K562 (cell line): ENCODE results near the gene MME. TPM values are rescaled to one million over a fixed set of nuclear protein-coding genes. Genes with fewer than 3 reads are reported as not detected.
"Not testable (repeated sequence)": the region's sequence is repeated elsewhere in the genome, so short reads cannot be mapped to it uniquely, and the experiment has no call there.

Experiments used
- ATAC-seq: fragments of 200-7000 bp; cut with Tn5 transposase; 3 replicates; pipeline ENCODE4 v1.9.1; 2020; ENCODE audit warnings: moderate library complexity
- BruUV-seq: library from RNA; stranded (reverse); fragments of 400-500 nt; replicated peaks from 2 replicates; lab custom pipeline; 2021; lab: Mats Ljungman, UMichigan
- CTCF ChIA-PET: fragments of 300-600 bp; formaldehyde crosslinking; extraction: SDS; loops from one replicate; lab custom pipeline; 2021; ENCODE audit warnings: low intra/inter-chr PET ratio; lab: Yijun Ruan, JAX
- POLR2A ChIA-PET: fragments of 300-600, 350-650 bp; sonication (Branson Sonifier 250); formaldehyde crosslinking; extraction: SDS; loops from one replicate; lab custom pipeline; 2021; ENCODE audit warnings: antibody characterized with exemption, inconsistent platforms; lab: Yijun Ruan, JAX
- DNase-seq, 4 experiments: peaks; one replicate each; pipeline versions ENCODE4 v3.0.0 to v3.0.0-alpha.2; 2011 to 2018; ENCODE audit warnings: low spot score in 3 of 4, mixed read lengths in 3 of 4; ENCODE audit errors: extremely low read depth in 1 of 4
- FAIRE-seq: peaks from 2 replicates; lab custom pipeline; 2011; peaks lifted over from hg19 to GRCh38; lab: Jason Lieb, UNC
- H2AFZ ChIP-seq: 2 replicates; pipeline ENCODE4 v1.6.0; 2011; ENCODE audit warnings: low read depth, low read length, control low read depth, inconsistent platforms
- H3K27ac ChIP-seq: fragments of 200-600 bp; 3 replicates; pipeline ENCODE4 v1.8.0; 2011; ENCODE audit warnings: low read depth, mild to moderate bottlenecking, control low read depth, inconsistent platforms, low read length, moderate library complexity, mixed read lengths; ENCODE audit errors: extremely low read depth
- H3K27me3 ChIP-seq, 2 experiments: fragments of 300-600 bp in 1 of 2; 2 replicates in 1 of 2; 3 replicates in 1 of 2; pipeline versions ENCODE4 v1.6.0 to v1.8.0; 2011; ENCODE audit warnings: inconsistent platforms in 2 of 2, low read length in 2 of 2, mild to moderate bottlenecking in 1 of 2, mixed read lengths in 1 of 2, moderate library complexity in 1 of 2; ENCODE audit not compliant: control insufficient read depth in 2 of 2, insufficient read depth in 2 of 2
- H3K36me3 ChIP-seq: fragments of 300-600 bp; 3 replicates; pipeline ENCODE4 v1.8.0; 2011; ENCODE audit warnings: mild to moderate bottlenecking, low read length, inconsistent platforms; ENCODE audit not compliant: control insufficient read depth, insufficient read depth
- H3K4me1 ChIP-seq, 2 experiments: fragments of 200-600 bp in 1 of 2; replicated peaks in 1 of 2; 2 replicates in 1 of 2; 3 replicates in 1 of 2; pipeline versions ENCODE4 v1.5.1 to v1.8.0; 2011; ENCODE audit warnings: inconsistent platforms in 2 of 2, low read length in 2 of 2, mild to moderate bottlenecking in 1 of 2, mixed read lengths in 1 of 2, moderate library complexity in 1 of 2; ENCODE audit not compliant: control insufficient read depth in 2 of 2, insufficient read depth in 2 of 2
- H3K4me2 ChIP-seq: 2 replicates; pipeline ENCODE4 v1.6.1; 2011; ENCODE audit warnings: low read length, control low read depth, inconsistent platforms, mixed read lengths; ENCODE audit not compliant: insufficient read depth
- H3K4me3 ChIP-seq: fragments of 200-600 bp; sonication (generic), shearing (Covaris generic); 2 replicates; pipeline ENCODE4 v1.5.1; 2016; ENCODE audit warnings: control low read depth, inconsistent platforms
- H3K79me2 ChIP-seq: fragments of 200-600 bp; 3 replicates; pipeline ENCODE4 v1.8.0; 2011; ENCODE audit warnings: low read length, inconsistent platforms; ENCODE audit not compliant: control insufficient read depth, insufficient read depth
- H3K9ac ChIP-seq, 2 experiments: 2 replicates each; pipeline versions ENCODE4 v1.6.0 to v1.6.1; 2011; ENCODE audit warnings: low read depth in 2 of 2, low read length in 2 of 2, control low read depth in 1 of 2, inconsistent platforms in 1 of 2, mild to moderate bottlenecking in 1 of 2, mixed read lengths in 1 of 2; ENCODE audit not compliant: insufficient read depth in 1 of 2
- H3K9me1 ChIP-seq: one replicate; pipeline ENCODE4 v1.6.0; 2011; ENCODE audit warnings: inconsistent platforms, mild to moderate bottlenecking, low read length, moderate library complexity; ENCODE audit not compliant: control insufficient read depth, insufficient read depth
- H3K9me3 ChIP-seq: replicated peaks from 2 replicates; pipeline ENCODE4 v1.5.1; 2011; ENCODE audit warnings: low read depth, low read length, inconsistent platforms; ENCODE audit not compliant: control insufficient read depth, insufficient read depth
- H4K20me1 ChIP-seq: replicated peaks from 2 replicates; pipeline ENCODE4 v1.6.1; 2011; ENCODE audit warnings: low read length, inconsistent platforms, mixed read lengths; ENCODE audit not compliant: control insufficient read depth, insufficient read depth
- RBM25 ChIP-seq: fragments of 200-400 bp; formaldehyde crosslinking; IDR thresholded peaks from 2 replicates; pipeline ENCODE4 v1.6.1; 2018; ENCODE audit warnings: low read length, low read depth, moderate library complexity; ENCODE audit not compliant: severe bottlenecking
- ZNF146 ChIP-seq: IDR thresholded peaks from one replicate; pipeline ENCODE4 v1.6.1; 2018; ENCODE audit warnings: missing compliant biosample characterization; ENCODE audit not compliant: unreplicated experiment
- ZNF668 ChIP-seq: fragments of 250-450 bp; sonication (Bioruptor Pico); IDR thresholded peaks from 2 replicates; pipeline ENCODE4 v1.8.0; 2022; ENCODE audit warnings: mild to moderate bottlenecking, inconsistent platforms
- WGBS: fragments of 100-300 bp; shearing (Covaris generic); methylation state at CpG from one replicate; pipeline ENCODE4 v1.1.6; 2016; ENCODE audit warnings: low coverage, mixed read lengths; ENCODE audit not compliant: insufficient coverage; ENCODE audit errors: missing lambda C conversion rate; 5-methylcytosine and 5-hydroxymethylcytosine counted together
- in situ Hi-C: fragments of 300-500 bp; cut with MboI; formaldehyde crosslinking; loops from 4 replicates; pipeline ENCODE4 v1.15.0; 2018; ENCODE audit warnings: inconsistent platforms, mixed read lengths
- intact Hi-C: fragments of 100-400 bp; cut with micrococcal nuclease; formaldehyde crosslinking; loops from 2 replicates; pipeline ENCODE4 v1.14.2; 2022
- polyA plus RNA-seq, 8 experiments: library from polyadenylated mRNA; depleted of rRNA in 4 of 8; stranded (reverse) in 5 of 8; unstranded in 3 of 8; fragments of >200 nt; fragmentation: Nextera tagmentation in 2 of 8; fragmentation: Illumina TruSeq in 1 of 8; extraction: Ambion mirVana in 2 of 8; extraction: Trizol in 1 of 8; gene quantifications; 2 replicates each; pipeline versions ENCODE4 v1.2.1 to v1.2.3, GENCODE V29; 2011 to 2014; ENCODE audit warnings: inconsistent platforms in 1 of 8, missing spikeins in 1 of 8
- total RNA-seq, 7 experiments: library from RNA; depleted of rRNA in 6 of 7; stranded (reverse); fragments of >200 nt in 6 of 7; fragmentation: Illumina TruSeq in 2 of 7; extraction: Trizol in 2 of 7; gene quantifications; 2 replicates each; pipeline versions ENCODE4 v1.2.1 to v1.2.3, GENCODE V29; 2011 to 2021; ENCODE audit warnings: low replicate concordance in 1 of 7
- TF ChIP-seq, protein P1 (sequence below): sonication (generic); formaldehyde crosslinking; IDR thresholded peaks from 2 replicates; pipeline ENCODE4 v1.8.0; 2022; ENCODE audit warnings: mild to moderate bottlenecking, missing genetic modification reagents

MME gene
- total and polyA plus RNA-seq, 9 of the 15 experiments (the other 6 are each of a cell fraction or from before 2014, with no cell fraction given) = 0.80 to 8.6 (median 2.5) TPM

GRCh38 chr3:155134311-155134710 is 54.2 kb downstream of the MME start:
- intact Hi-C loops, FAIRE-seq, in situ Hi-C loops: not testable (repeated sequence)

DNA sequence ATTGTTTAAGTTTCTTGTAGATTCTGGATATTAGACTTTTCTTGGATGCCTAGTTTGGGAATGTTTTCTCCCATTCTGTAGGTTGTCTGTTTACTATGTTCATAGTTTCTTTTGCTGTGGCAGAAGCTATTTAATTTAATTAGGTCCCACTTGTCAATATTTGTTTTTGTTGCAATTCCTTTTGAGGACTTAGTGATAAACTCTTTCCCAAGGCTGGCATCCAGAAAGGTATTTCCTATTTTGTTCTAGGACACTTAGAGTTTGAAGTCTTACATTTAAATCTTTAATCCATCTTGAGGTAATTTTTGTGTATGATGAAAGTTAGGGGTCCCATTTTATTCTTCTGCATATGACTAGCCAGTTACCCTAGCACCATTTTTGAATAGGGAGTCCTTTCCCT is 54.9 kb downstream of the MME start:
- ATAC-seq (no peak), DNase-seq (no peak), FAIRE-seq (no peak)
- in situ Hi-C loops = no loop called here
- no peaks in the 10 kb centered on the region for H3K27me3 ChIP-seq
- no peaks in the 10 kb centered on the region for H3K79me2 ChIP-seq
- H3K4me3 ChIP-seq = no peak overlapping the region
- no TSS peak for BruUV-seq
- TF ChIP-seq, protein P1, sequence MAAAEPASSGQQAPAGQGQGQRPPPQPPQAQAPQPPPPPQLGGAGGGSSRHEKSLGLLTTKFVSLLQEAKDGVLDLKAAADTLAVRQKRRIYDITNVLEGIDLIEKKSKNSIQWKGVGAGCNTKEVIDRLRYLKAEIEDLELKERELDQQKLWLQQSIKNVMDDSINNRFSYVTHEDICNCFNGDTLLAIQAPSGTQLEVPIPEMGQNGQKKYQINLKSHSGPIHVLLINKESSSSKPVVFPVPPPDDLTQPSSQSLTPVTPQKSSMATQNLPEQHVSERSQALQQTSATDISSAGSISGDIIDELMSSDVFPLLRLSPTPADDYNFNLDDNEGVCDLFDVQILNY = no peak
- TF ChIP-seq ZNF668 (CRISPR knock-in tag) = no peak
- no peak overlapping the region for H3K4me2 ChIP-seq
- no peak overlapping the region for H3K27ac ChIP-seq
- H3K9ac ChIP-seq = no peak overlapping the region
- H3K9me1 ChIP-seq = no peaks in the 10 kb centered on the region
- no peak overlapping the region for H2AFZ ChIP-seq
- ChIA-PET POLR2A (no interaction called here), CTCF (no interaction called here)
- H3K4me1 ChIP-seq = peaks cover 0 to 17% of the 10 kb centered on the region in 2 experiments; a peak in 3 of 5 replicates
- no peaks in the 10 kb centered on the region for H3K9me3 ChIP-seq
- H4K20me1 ChIP-seq = no peaks in the 10 kb centered on the region
- intact Hi-C loops = no loop called here
- no peaks in the 10 kb centered on the region for H3K36me3 ChIP-seq

More at GRCh38 chr3:155134311-155134710, 54.2 kb downstream of the MME start:
- H3K79me2 ChIP-seq, ATAC-seq, H3K4me3 ChIP-seq, H3K36me3 ChIP-seq, H3K4me2 ChIP-seq, H3K27me3 ChIP-seq, BruUV-seq, POLR2A ChIA-PET, H3K27ac ChIP-seq, H4K20me1 ChIP-seq, H3K9me1 ChIP-seq, H3K9me3 ChIP-seq, CTCF ChIA-PET, H2AFZ ChIP-seq, DNase-seq, H3K9ac ChIP-seq: not testable (repeated sequence)
- WGBS = 0% methylated on average over 1 of the region's 1 CpG
- H3K4me1 ChIP-seq = peaks cover 0 to 17% of the 10 kb centered on the region in 2 experiments; a peak in 3 of 5 replicates
- TF ChIP-seq ZNF146 = peak; percentile 68
- peak; percentile 58 for TF ChIP-seq RBM25
